ENCODE results near the gene TERT. TPM values are rescaled to one million over a fixed set of nuclear protein-coding genes. Genes with fewer than 3 reads are reported as not detected.
A peak's percentile ranks its signal among the peaks of the same experiment; 100 is the strongest.

TERT gene
- total RNA-seq, 2 experiments from 2014 or later, result 0.55 to 0.84 TPM

DNA sequence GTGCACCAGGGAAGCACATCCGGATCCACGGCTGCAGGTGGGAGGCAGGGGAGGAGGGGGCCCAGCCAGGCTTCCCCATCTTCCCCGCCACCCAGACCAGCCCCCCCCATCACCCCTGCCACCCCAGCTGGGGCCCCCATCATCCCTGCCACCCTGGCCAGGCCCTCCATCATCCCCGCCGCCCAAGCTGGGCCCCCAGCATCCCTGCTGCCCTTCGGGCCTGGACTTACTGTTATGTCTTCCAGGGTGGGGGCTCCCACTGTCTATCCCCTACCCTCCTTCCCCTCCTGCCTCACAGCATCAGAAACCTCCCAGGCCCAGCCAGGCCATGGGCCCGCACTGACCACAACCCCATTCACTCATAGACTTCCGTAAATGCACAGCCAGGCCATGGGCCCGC is 42.2 kb downstream of the TERT start:
- TF ChIP-seq, protein P1, sequence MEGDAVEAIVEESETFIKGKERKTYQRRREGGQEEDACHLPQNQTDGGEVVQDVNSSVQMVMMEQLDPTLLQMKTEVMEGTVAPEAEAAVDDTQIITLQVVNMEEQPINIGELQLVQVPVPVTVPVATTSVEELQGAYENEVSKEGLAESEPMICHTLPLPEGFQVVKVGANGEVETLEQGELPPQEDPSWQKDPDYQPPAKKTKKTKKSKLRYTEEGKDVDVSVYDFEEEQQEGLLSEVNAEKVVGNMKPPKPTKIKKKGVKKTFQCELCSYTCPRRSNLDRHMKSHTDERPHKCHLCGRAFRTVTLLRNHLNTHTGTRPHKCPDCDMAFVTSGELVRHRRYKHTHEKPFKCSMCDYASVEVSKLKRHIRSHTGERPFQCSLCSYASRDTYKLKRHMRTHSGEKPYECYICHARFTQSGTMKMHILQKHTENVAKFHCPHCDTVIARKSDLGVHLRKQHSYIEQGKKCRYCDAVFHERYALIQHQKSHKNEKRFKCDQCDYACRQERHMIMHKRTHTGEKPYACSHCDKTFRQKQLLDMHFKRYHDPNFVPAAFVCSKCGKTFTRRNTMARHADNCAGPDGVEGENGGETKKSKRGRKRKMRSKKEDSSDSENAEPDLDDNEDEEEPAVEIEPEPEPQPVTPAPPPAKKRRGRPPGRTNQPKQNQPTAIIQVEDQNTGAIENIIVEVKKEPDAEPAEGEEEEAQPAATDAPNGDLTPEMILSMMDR (IDR thresholded peaks at IDR 0.05), result no peak
- Histone ChIP-seq H3K9me3 (ENCODE audit: control insufficient read depth in 1 of 2, insufficient read depth in 1 of 2, low read length in 2 of 2) (no peaks in the 10 kb centered on the region), H3K36me3 (ENCODE audit: insufficient read depth, low read length) (no peaks in the 10 kb centered on the region), H3K4me3 (ENCODE audit: low read length) (no peak overlapping the region), H3K27me3 (ENCODE audit: control insufficient read depth in 1 of 2, insufficient read depth in 2 of 2, low read length in 2 of 2) (no peaks in the 10 kb centered on the region), H3K4me1 (ENCODE audit: insufficient read depth, low read length) (peaks cover 23% of the 10 kb centered on the region), H3K27ac (ENCODE audit: low read depth in 1 of 2, low read length in 2 of 2) (no peak overlapping the region)
- H3K27me3 Mint-ChIP-seq, result no peaks in the 10 kb centered on the region
- ATAC-seq (ENCODE audit: poor library complexity), result no peak
- POLR2A ChIA-PET, result no interaction called here
- H3K27ac Mint-ChIP-seq, result no peak overlapping the region
- DNase-seq, result no peak
- intact Hi-C loops (cut with DNase I, micrococcal nuclease), result loop anchor here (10.0 kb wide), 2 partner anchors 62 to 132 kb away; no protein-coding TSS in a partner anchor
- H3K9me3 Mint-ChIP-seq, result no peaks in the 10 kb centered on the region
- no peaks in the 10 kb centered on the region for H3K36me3 Mint-ChIP-seq (ENCODE audit: low read depth)
- CTCF ChIA-PET, result no interaction called here
- peaks cover 21% of the 10 kb centered on the region for H3K4me1 Mint-ChIP-seq (ENCODE audit: low read depth)
- H3K4me3 Mint-ChIP-seq, result no peak overlapping the region

- POLR2A ChIA-PET, result no interaction called here
- Histone ChIP-seq H3K4me1 (ENCODE audit: insufficient read depth, low read length) (peaks cover 23% of the 10 kb centered on the region), H3K4me3 (ENCODE audit: low read length) (no peak overlapping the region), H3K27ac (ENCODE audit: low read depth in 1 of 2, low read length in 2 of 2) (no peak overlapping the region), H3K36me3 (ENCODE audit: insufficient read depth, low read length) (no peaks in the 10 kb centered on the region), H3K27me3 (ENCODE audit: control insufficient read depth in 1 of 2, insufficient read depth in 2 of 2, low read length in 2 of 2) (peaks cover under 1 to 3% of the 10 kb centered on the region in 2 experiments), H3K9me3 (ENCODE audit: control insufficient read depth in 1 of 2, insufficient read depth in 1 of 2, low read length in 2 of 2) (peaks cover 0 to 5% of the 10 kb centered on the region in 2 experiments)
- H3K27me3 Mint-ChIP-seq, result peaks cover under 1% of the 10 kb centered on the region
- DNase-seq, result no peak
- CTCF ChIA-PET, result no interaction called here
- intact Hi-C loops (cut with DNase I, micrococcal nuclease), result loop anchor here (10.0 kb wide), 2 partner anchors 63 to 133 kb away; no protein-coding TSS in a partner anchor
- H3K27ac Mint-ChIP-seq, result no peak overlapping the region
- H3K36me3 Mint-ChIP-seq (ENCODE audit: low read depth), result no peaks in the 10 kb centered on the region
- ATAC-seq (ENCODE audit: poor library complexity), result no peak
- no peaks in the 10 kb centered on the region for H3K9me3 Mint-ChIP-seq
- peaks cover 21% of the 10 kb centered on the region for H3K4me1 Mint-ChIP-seq (ENCODE audit: low read depth)
- TF ChIP-seq, protein P1 (IDR thresholded peaks at IDR 0.05), result no peak
- H3K4me3 Mint-ChIP-seq, result peak overlapping the region; percentile 27
Measured at GRCh38 chr5:1251678-1252580, 42.9 kb downstream of the TERT start.

GRCh38 chr5:1249366-1250280 is 45.2 kb downstream of the TERT start:
- Mint-ChIP-seq H3K36me3 (ENCODE audit: low read depth) (no peaks in the 10 kb centered on the region), H3K27me3 (peaks cover 4% of the 10 kb centered on the region), H3K4me1 (ENCODE audit: low read depth) (peaks cover 7% of the 10 kb centered on the region), H3K27ac (no peak overlapping the region), H3K4me3 (no peak overlapping the region), H3K9me3 (no peaks in the 10 kb centered on the region)
- Histone ChIP-seq H3K4me3 (ENCODE audit: low read length) (no peak overlapping the region), H3K9me3 (ENCODE audit: control insufficient read depth in 1 of 2, insufficient read depth in 1 of 2, low read length in 2 of 2) (peaks cover 0 to 17% of the 10 kb centered on the region in 2 experiments), H3K27me3 (ENCODE audit: control insufficient read depth in 1 of 2, insufficient read depth in 2 of 2, low read length in 2 of 2) (peaks cover 15 to 20% of the 10 kb centered on the region in 2 experiments), H3K27ac (ENCODE audit: low read depth in 1 of 2, low read length in 2 of 2) (no peak overlapping the region), H3K4me1 (ENCODE audit: insufficient read depth, low read length) (peaks cover 7% of the 10 kb centered on the region), H3K36me3 (ENCODE audit: insufficient read depth, low read length) (no peaks in the 10 kb centered on the region)
- POLR2A ChIA-PET, result no interaction called here
- DNase-seq, result no peak
- no peak for ATAC-seq (ENCODE audit: poor library complexity)
- intact Hi-C loops (cut with DNase I, micrococcal nuclease), result loop anchor here (10.0 kb wide), 2 partner anchors 65 to 135 kb away; no protein-coding TSS in a partner anchor
- TF ChIP-seq, protein P1 (IDR thresholded peaks at IDR 0.05), result no peak
- CTCF ChIA-PET, result no interaction called here

All from CD4-positive, alpha-beta T cell (primary cell).